ENCODE data around the gene ATG16L2. TPM values are rescaled to one million over a fixed set of nuclear protein-coding genes. Genes with fewer than 3 reads are reported as not detected.

The ATG16L2 gene
- total and polyA plus RNA-seq, 2 donors, result 10.6 to 56.5 TPM

GRCh38 chr11:72778535-72779494, 35.4 kb upstream of the ATG16L2 start:
- H3K36me3 ChIP-seq (ENCODE audit: control insufficient read depth in 2 of 2, insufficient read depth in 2 of 2, low read length in 1 of 2), result no peaks in the 10 kb centered on the region
- H3K9me3 ChIP-seq (ENCODE audit: control insufficient read depth in 2 of 2, insufficient read depth in 1 of 2, low read length in 1 of 2), result no peaks in the 10 kb centered on the region
- DNase-seq (ENCODE audit: low read depth in 6 of 9, low spot score in 9 of 9), result no peak
- H3K27ac ChIP-seq (ENCODE audit: low read depth in 1 of 2, low read length in 1 of 2), result no peak overlapping the region
- H3K27me3 ChIP-seq (ENCODE audit: control insufficient read depth in 2 of 2, insufficient read depth in 1 of 2, low read length in 1 of 2), result peaks cover 2 to 27% of the 10 kb centered on the region in 2 donors
- no peak overlapping the region for H3K4me3 ChIP-seq (ENCODE audit: low read length in 2 of 2)
- WGBS, result 97% methylated on average over 7 of the region's 7 CpGs
- peaks cover 6 to 10% of the 10 kb centered on the region in 2 donors for H3K4me1 ChIP-seq (ENCODE audit: control insufficient read depth in 2 of 2, insufficient read depth in 2 of 2, low read length in 2 of 2)

DNA sequence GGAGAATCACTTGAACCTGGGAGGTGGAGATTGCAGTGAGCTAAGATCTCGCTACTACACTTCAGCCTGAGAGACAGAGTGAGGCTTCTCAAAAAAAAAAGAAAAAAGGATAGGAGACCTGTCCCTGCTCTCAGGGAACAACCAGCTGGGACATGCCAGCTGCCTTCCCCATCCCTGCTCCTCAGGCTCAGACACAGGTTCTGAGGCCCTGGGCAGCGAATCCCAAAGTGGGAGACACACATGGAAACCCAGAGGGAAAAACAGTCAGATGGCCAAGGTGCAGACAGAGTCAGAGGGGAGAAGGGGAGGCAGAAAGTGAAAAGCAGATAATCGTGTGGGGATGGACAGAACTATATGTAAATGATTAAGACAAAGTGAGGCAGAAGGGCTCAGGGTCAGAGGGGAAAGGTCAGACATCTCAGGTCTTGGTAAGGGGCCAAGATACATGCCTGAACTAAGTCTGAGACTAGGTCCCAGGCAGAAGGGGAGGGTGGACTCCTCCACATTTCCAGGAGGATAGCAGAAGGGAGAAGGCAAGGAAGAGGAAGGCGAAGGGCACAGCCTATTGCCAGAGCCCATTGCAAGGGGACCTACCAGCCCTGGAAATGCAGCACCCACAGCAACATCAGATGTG, 34.6 kb upstream of the ATG16L2 start:
- Histone ChIP-seq H3K4me1 (ENCODE audit: control insufficient read depth in 2 of 2, insufficient read depth in 2 of 2, low read length in 2 of 2) (peaks cover 6 to 10% of the 10 kb centered on the region in 2 donors), H3K9me3 (ENCODE audit: control insufficient read depth in 2 of 2, insufficient read depth in 1 of 2, low read length in 1 of 2) (no peaks in the 10 kb centered on the region), H3K27me3 (ENCODE audit: control insufficient read depth in 2 of 2, insufficient read depth in 1 of 2, low read length in 1 of 2) (peaks cover 2 to 27% of the 10 kb centered on the region in 2 donors), H3K27ac (ENCODE audit: low read depth in 1 of 2, low read length in 1 of 2) (no peak overlapping the region), H3K36me3 (ENCODE audit: control insufficient read depth in 2 of 2, insufficient read depth in 2 of 2, low read length in 1 of 2) (no peaks in the 10 kb centered on the region), H3K4me3 (ENCODE audit: low read length in 2 of 2) (no peak overlapping the region)
- no peak for DNase-seq (ENCODE audit: low read depth in 6 of 9, low spot score in 9 of 9)
- WGBS, result 95% methylated on average over 4 of the region's 4 CpGs

DNA sequence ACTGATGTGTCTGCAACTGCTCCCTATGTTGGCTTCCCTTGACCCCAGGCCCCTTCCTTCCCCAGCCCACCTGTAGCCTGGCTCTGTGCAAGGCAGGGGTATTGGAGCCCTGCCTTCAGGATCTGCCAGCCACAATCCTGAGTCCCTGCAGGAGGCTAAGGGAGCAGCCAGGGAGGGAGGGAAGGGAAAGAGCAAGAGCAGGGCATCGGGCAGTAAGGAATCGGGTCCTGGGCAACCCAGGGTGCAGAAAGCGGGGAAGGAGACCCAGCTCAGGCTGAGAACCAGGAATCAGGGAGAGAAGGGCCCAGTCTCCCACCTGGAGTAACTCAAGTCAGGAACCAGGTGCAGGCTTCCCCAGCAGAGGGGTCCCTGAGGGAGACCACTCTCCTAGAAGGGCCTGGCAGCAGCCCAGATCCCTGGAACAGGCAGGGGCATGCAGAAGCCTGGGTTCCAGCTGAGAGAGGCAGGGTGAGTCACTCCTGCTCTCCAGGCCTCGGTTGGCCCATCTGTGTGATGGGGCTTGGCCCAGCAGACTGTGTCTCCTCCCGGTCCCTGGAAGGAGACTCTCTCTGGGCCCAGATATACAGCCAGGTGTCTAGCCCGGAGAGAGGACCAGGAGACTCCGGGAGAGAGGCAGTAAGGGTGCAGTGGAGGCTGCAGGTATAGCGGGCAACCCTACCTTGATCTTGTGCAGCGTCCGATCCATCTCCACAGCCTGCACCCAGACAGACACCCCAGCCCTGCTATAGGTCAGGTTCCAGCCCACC, 33.7 kb upstream of the ATG16L2 start:
- H3K4me1 ChIP-seq (ENCODE audit: control insufficient read depth in 2 of 2, insufficient read depth in 2 of 2, low read length in 2 of 2), result peaks cover 6 to 10% of the 10 kb centered on the region in 2 donors

DNA sequence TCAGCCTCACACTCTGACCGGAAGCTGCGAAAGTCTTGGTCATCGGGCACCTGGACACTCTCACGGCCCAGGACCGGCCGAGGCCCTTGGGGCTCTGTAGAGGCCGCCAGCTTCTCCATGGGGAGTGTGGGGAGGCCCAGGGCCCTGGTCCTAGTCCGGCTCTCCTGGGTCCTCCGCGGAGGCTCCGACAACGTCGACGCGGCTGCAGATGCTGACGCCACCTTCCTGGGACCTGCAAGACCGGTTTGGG, 33.2 kb upstream of the ATG16L2 start:
- H3K4me3 ChIP-seq (ENCODE audit: low read length in 2 of 2), result peak overlapping the region; percentile 27 to 72
- peaks cover 6 to 10% of the 10 kb centered on the region in 2 donors for H3K4me1 ChIP-seq (ENCODE audit: control insufficient read depth in 2 of 2, insufficient read depth in 2 of 2, low read length in 2 of 2)
- H3K36me3 ChIP-seq (ENCODE audit: control insufficient read depth in 2 of 2, insufficient read depth in 2 of 2, low read length in 1 of 2), result no peaks in the 10 kb centered on the region
- 47% methylated on average over 17 of the region's 17 CpGs for WGBS
- H3K27me3 ChIP-seq (ENCODE audit: control insufficient read depth in 2 of 2, insufficient read depth in 1 of 2, low read length in 1 of 2), result peaks cover 2 to 27% of the 10 kb centered on the region in 2 donors
- DNase-seq (ENCODE audit: low read depth in 6 of 9, low spot score in 9 of 9), result no peak
- no peaks in the 10 kb centered on the region for H3K9me3 ChIP-seq (ENCODE audit: control insufficient read depth in 2 of 2, insufficient read depth in 1 of 2, low read length in 1 of 2)
- no peak overlapping the region for H3K27ac ChIP-seq (ENCODE audit: low read depth in 1 of 2, low read length in 1 of 2)

More for the DNA sequence above, 33.7 kb upstream of the ATG16L2 start:
- peak overlapping the region; percentile 27 to 72 for H3K4me3 ChIP-seq (ENCODE audit: low read length in 2 of 2)
- WGBS, result 98% methylated on average over 10 of the region's 10 CpGs
- peaks cover 2 to 27% of the 10 kb centered on the region in 2 donors for H3K27me3 ChIP-seq (ENCODE audit: control insufficient read depth in 2 of 2, insufficient read depth in 1 of 2, low read length in 1 of 2)
- H3K36me3 ChIP-seq (ENCODE audit: control insufficient read depth in 2 of 2, insufficient read depth in 2 of 2, low read length in 1 of 2), result no peaks in the 10 kb centered on the region
- no peaks in the 10 kb centered on the region for H3K9me3 ChIP-seq (ENCODE audit: control insufficient read depth in 2 of 2, insufficient read depth in 1 of 2, low read length in 1 of 2)
- no peak overlapping the region for H3K27ac ChIP-seq (ENCODE audit: low read depth in 1 of 2, low read length in 1 of 2)
- DNase-seq (ENCODE audit: low read depth in 6 of 9, low spot score in 9 of 9), result no peak

- H3K9me3 ChIP-seq (ENCODE audit: control insufficient read depth in 2 of 2, insufficient read depth in 1 of 2, low read length in 1 of 2), result no peaks in the 10 kb centered on the region
- H3K4me1 ChIP-seq (ENCODE audit: control insufficient read depth in 2 of 2, insufficient read depth in 2 of 2, low read length in 2 of 2), result peaks cover 6 to 13% of the 10 kb centered on the region in 2 donors
- peak overlapping the region; percentile 27 to 72 for H3K4me3 ChIP-seq (ENCODE audit: low read length in 2 of 2)
- no peak overlapping the region for H3K27ac ChIP-seq (ENCODE audit: low read depth in 1 of 2, low read length in 1 of 2)
- no peaks in the 10 kb centered on the region for H3K36me3 ChIP-seq (ENCODE audit: control insufficient read depth in 2 of 2, insufficient read depth in 2 of 2, low read length in 1 of 2)
- H3K27me3 ChIP-seq (ENCODE audit: control insufficient read depth in 2 of 2, insufficient read depth in 1 of 2, low read length in 1 of 2), result peaks cover 2 to 27% of the 10 kb centered on the region in 2 donors
- peak in 5 of 9 donors; percentile 26 to 58 (median 38) for DNase-seq (ENCODE audit: low read depth in 6 of 9, low spot score in 9 of 9)
- WGBS, result 3% methylated on average over 89 of the region's 89 CpGs
Observed at GRCh38 chr11:72781313-72782080, 32.7 kb upstream of the ATG16L2 start.

- DNase-seq (ENCODE audit: low read depth in 6 of 9, low spot score in 9 of 9), result no peak
- 70% methylated on average over 14 of the region's 14 CpGs for WGBS
- Histone ChIP-seq H3K4me3 (ENCODE audit: low read length in 2 of 2) (peak overlapping the region in 1 of 2 donors; percentile 72), H3K9me3 (ENCODE audit: control insufficient read depth in 2 of 2, insufficient read depth in 1 of 2, low read length in 1 of 2) (no peaks in the 10 kb centered on the region), H3K36me3 (ENCODE audit: control insufficient read depth in 2 of 2, insufficient read depth in 2 of 2, low read length in 1 of 2) (no peaks in the 10 kb centered on the region), H3K27me3 (ENCODE audit: control insufficient read depth in 2 of 2, insufficient read depth in 1 of 2, low read length in 1 of 2) (peaks cover 2 to 27% of the 10 kb centered on the region in 2 donors), H3K4me1 (ENCODE audit: control insufficient read depth in 2 of 2, insufficient read depth in 2 of 2, low read length in 2 of 2) (peaks cover 10 to 21% of the 10 kb centered on the region in 2 donors), H3K27ac (ENCODE audit: low read depth in 1 of 2, low read length in 1 of 2) (no peak overlapping the region)
Observed at GRCh38 chr11:72782081-72782920, 31.9 kb upstream of the ATG16L2 start.

DNA sequence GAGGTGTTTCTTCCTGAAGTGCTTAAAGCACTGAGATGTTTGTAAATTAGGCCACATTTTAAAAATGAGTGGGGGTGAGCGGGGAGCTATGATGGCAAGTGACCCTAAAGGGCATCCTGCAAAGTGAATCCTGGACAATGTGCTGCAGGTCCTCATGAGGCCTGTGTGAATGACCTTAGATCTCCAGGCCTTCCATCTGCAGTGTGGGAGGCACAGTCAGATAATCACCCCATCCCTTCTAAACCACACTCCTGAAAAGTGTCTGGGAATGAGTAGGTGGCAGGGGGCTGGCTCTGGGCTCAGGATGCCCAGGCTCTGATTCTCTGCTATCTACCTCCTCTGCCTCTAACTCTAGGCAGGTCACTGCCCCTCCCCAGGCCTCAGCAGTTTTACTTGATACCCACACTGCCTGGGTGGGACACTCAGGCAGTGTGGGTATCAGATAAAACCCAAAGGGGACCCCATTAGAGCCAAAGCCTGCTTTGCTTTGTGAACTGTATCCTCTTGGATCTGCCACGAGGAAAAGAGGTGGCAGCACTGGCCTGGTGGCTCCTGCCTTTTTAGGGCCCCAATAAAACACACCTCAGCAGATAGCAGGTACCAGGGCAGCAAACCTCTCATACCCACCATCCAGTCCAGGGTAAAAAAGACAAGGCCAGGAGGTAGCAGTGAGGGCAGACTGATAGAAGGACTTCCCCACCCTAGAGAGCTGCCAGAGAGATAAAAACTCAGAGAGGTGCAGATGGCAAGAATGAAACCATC, 30.9 kb upstream of the ATG16L2 start:
- Histone ChIP-seq H3K27ac (ENCODE audit: low read depth in 1 of 2, low read length in 1 of 2) (no peak overlapping the region), H3K4me3 (ENCODE audit: low read length in 2 of 2) (no peak overlapping the region), H3K36me3 (ENCODE audit: control insufficient read depth in 2 of 2, insufficient read depth in 2 of 2, low read length in 1 of 2) (no peaks in the 10 kb centered on the region), H3K9me3 (ENCODE audit: control insufficient read depth in 2 of 2, insufficient read depth in 1 of 2, low read length in 1 of 2) (no peaks in the 10 kb centered on the region), H3K27me3 (ENCODE audit: control insufficient read depth in 2 of 2, insufficient read depth in 1 of 2, low read length in 1 of 2) (peaks cover 2 to 27% of the 10 kb centered on the region in 2 donors), H3K4me1 (ENCODE audit: control insufficient read depth in 2 of 2, insufficient read depth in 2 of 2, low read length in 2 of 2) (peaks cover 10 to 31% of the 10 kb centered on the region in 2 donors)
- DNase-seq (ENCODE audit: low read depth in 6 of 9, low spot score in 9 of 9), result no peak
- 95% methylated on average over 2 of the region's 2 CpGs for WGBS

All from thymus (tissue), 11 donors.